GM21360 (cell line): Measurements from ENCODE around the gene PDK2.

Experiments used
- ATAC-seq: cut with Tn5 transposase; IDR thresholded peaks from one replicate; pipeline ENCODE4 v1.9.1; 2021; ENCODE audit warnings: mild to moderate bottlenecking, moderate library complexity; ENCODE audit not compliant: unreplicated experiment

The PDK2 gene

GRCh38 chr17:50094753-50095619, at the start of gene PDK2:
PDK2 (plus strand) TSS chr17:50095351; CDS start chr17:50095436, 85 bp downstream.
- ATAC-seq: peak; percentile 76

GRCh38 chr17:50046179-50046578, 49.0 kb upstream of the PDK2 start:
- ATAC-seq: no peak

GRCh38 chr17:50046667-50047066, 48.5 kb upstream of the PDK2 start:
- ATAC-seq: no peak

GRCh38 chr17:50047083-50047482, 48.1 kb upstream of the PDK2 start:
- no peak for ATAC-seq

GRCh38 chr17:50047488-50048126, 47.5 kb upstream of the PDK2 start:
- ATAC-seq: no peak

GRCh38 chr17:50048146-50048720, 46.9 kb upstream of the PDK2 start:
- ATAC-seq: no peak

- no peak for ATAC-seq
These were observed 46.2 kb upstream of the PDK2 start for GRCh38 chr17:50048988-50049387.

GRCh38 chr17:50049636-50050035, 45.5 kb upstream of the PDK2 start:
- ATAC-seq: no peak

- no peak for ATAC-seq
These were observed 44.6 kb upstream of the PDK2 start for GRCh38 chr17:50050431-50051032.

GRCh38 chr17:50051082-50051576, 44.0 kb upstream of the PDK2 start:
- ATAC-seq: no peak

- ATAC-seq: no peak
These were observed 43.5 kb upstream of the PDK2 start for GRCh38 chr17:50051606-50052005.

- ATAC-seq: no peak
These were observed 42.8 kb upstream of the PDK2 start for GRCh38 chr17:50052241-50052796.

GRCh38 chr17:50052822-50053653, 42.1 kb upstream of the PDK2 start:
- no peak for ATAC-seq

- no peak for ATAC-seq
These were observed 41.5 kb upstream of the PDK2 start for GRCh38 chr17:50053654-50053960.

GRCh38 chr17:50055055-50055425, 40.1 kb upstream of the PDK2 start:
- no peak for ATAC-seq

- ATAC-seq: no peak
These were observed 39.5 kb upstream of the PDK2 start, which contains the start of gene ITGA3 for GRCh38 chr17:50055426-50056216. ITGA3 (plus strand) TSS chr17:50056110; CDS start chr17:50056440, 330 bp downstream.

GRCh38 chr17:50056217-50056960, 38.8 kb upstream of the PDK2 start:
- ATAC-seq: no peak

- no peak for ATAC-seq
These were observed 38.2 kb upstream of the PDK2 start for GRCh38 chr17:50056961-50057330.

GRCh38 chr17:50057521-50057991, 37.6 kb upstream of the PDK2 start:
- no peak for ATAC-seq
